NOMO-1 treated with DMSO at 0.1 percent for 48 hours (cell line): ENCODE data around the gene PDE4D.
A peak's percentile ranks its signal among the peaks of the same experiment; 100 is the strongest.
"Not testable (repeated sequence)": the region's sequence is repeated elsewhere in the genome, so short reads cannot be mapped to it uniquely, and the experiment has no call there.

Experiments used
- DNase-seq: peaks from one replicate; lab custom pipeline; 2025; ENCODE audit not compliant: unreplicated experiment; lab: John Stamatoyannopoulos, UW

Gene PDE4D

GRCh38 chr5:58999804-59000203 is 893.7 kb downstream of the PDE4D start:
- no peak for DNase-seq

- DNase-seq, result no peak
Observed at GRCh38 chr5:58998544-58998943, 895.0 kb downstream of the PDE4D start.

- DNase-seq, result not testable (repeated sequence)
Observed at GRCh38 chr5:58995779-58996178, 897.7 kb downstream of the PDE4D start.

- no peak for DNase-seq
Observed at GRCh38 chr5:58993461-58993860, 900.1 kb downstream of the PDE4D start.

GRCh38 chr5:58988938-58989337 is 904.6 kb downstream of the PDE4D start:
- DNase-seq, result peak; percentile 16

- DNase-seq, result no peak
Observed at GRCh38 chr5:58987193-58987592, 906.3 kb downstream of the PDE4D start.

GRCh38 chr5:58986281-58986680 is 907.2 kb downstream of the PDE4D start:
- no peak for DNase-seq

GRCh38 chr5:58985759-58986158 is 907.8 kb downstream of the PDE4D start:
- DNase-seq, result no peak

GRCh38 chr5:58985311-58985710 is 908.2 kb downstream of the PDE4D start:
- no peak for DNase-seq

- DNase-seq, result no peak
Observed at GRCh38 chr5:58983526-58984452, 909.7 kb downstream of the PDE4D start.

GRCh38 chr5:58980890-58981289 is 912.6 kb downstream of the PDE4D start:
- no peak for DNase-seq

GRCh38 chr5:58979090-58979489 is 914.4 kb downstream of the PDE4D start:
- no peak for DNase-seq

- DNase-seq, result no peak
Observed at GRCh38 chr5:58974601-58975000, 918.9 kb downstream of the PDE4D start.

GRCh38 chr5:58974083-58974482 is 919.4 kb downstream of the PDE4D start:
- DNase-seq, result peak; percentile 13

- DNase-seq, result no peak
Observed at GRCh38 chr5:58972301-58972700, 921.2 kb downstream of the PDE4D start.

GRCh38 chr5:58970766-58971165 is 922.8 kb downstream of the PDE4D start:
- DNase-seq, result no peak

- DNase-seq, result no peak
Observed at GRCh38 chr5:58969795-58970194, 923.7 kb downstream of the PDE4D start.

- no peak for DNase-seq
Observed at GRCh38 chr5:58969253-58969652, 924.3 kb downstream of the PDE4D start.

GRCh38 chr5:58968350-58968749 is 925.2 kb downstream of the PDE4D start:
- DNase-seq, result no peak

GRCh38 chr5:58967597-58968281 is 925.8 kb downstream of the PDE4D start:
- DNase-seq, result no peak

GRCh38 chr5:58965677-58966414 is 927.7 kb downstream of the PDE4D start:
- no peak for DNase-seq

- no peak for DNase-seq
Observed at GRCh38 chr5:58963821-58964220, 929.7 kb downstream of the PDE4D start.
